HG03354 (cell line): ENCODE measurements around the gene DCDC2C.

Experiments used
- ATAC-seq: cut with Tn5 transposase; IDR thresholded peaks from one replicate; pipeline ENCODE4 v1.9.1; 2021; ENCODE audit warnings: mild to moderate bottlenecking; ENCODE audit not compliant: unreplicated experiment, poor library complexity, severe bottlenecking

The DCDC2C gene

GRCh38 chr2:3706892-3707291 is 3.5 kb downstream of the DCDC2C start:
- no peak for ATAC-seq

DNA sequence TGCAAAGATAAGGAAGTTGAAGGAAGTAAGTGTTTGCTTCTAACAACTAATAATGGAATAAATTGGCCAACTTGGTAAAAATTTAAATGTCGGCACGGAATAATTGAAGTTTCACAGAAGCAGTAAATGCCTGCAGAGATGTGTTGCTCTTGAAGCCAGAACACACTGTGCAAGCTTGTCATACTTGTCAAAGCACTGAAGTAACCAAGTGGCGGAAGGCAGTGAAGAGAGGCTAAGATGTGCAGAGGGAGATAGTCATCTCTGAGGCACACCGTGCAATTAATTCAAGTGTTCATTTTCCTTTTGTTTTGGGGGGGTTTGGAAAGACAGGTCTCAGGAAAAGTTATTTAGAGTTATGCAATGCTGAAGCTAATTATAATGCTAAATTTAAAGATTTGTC is 5.2 kb downstream of the DCDC2C start:
- ATAC-seq: no peak

GRCh38 chr2:3709225-3709624 is 5.8 kb downstream of the DCDC2C start:
- ATAC-seq: no peak

DNA sequence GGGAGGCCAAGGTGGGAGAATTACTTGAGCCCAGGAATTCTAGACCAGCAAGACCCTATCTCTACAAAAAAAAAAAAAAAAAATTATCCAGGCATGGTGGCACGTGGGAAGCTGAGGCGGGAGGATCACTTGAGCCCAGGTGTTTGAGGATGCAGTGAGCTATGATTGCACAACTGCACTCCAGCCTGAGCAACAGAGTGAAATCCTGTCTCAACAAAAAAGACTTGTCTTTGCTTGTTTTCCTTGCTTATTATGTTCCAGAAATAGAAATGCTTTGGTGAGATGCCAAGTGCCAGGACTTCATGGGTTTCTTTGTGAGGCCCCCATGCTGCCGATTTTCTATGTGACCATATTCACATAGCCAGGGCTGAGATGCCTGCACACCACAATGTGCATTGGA is 9.0 kb downstream of the DCDC2C start:
- ATAC-seq: no peak

DNA sequence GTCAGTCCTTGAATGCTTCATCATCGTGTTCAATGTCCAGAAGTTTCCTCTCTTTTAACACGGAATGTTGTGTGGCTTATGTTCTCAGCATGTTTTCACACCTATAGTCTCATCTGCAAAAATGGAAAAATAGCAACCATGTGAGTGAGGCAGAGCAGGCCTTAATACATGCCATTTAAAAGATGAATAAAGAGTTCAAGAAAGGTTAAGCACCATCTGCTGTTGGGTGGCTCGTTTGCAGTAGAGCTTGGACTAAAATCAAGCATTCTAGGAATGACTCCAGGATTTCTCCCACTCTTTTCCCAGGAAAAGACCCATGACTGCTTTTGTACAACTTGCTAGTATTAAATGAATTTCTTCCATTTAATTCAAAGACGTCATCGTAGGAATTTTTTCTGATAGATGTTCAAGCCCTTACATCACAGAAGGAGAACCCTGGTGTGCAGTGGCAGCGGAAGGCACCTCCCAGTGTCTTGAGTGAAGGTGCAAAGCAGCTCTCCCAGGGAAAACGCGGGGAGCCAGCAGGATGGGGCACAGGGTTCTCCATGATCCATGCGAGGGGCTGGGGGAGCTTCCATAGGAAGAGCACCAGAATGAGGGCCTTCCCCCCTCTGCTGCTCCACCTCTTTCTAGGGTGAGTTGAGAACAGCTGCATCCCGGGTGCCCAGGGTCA is 9.6 kb downstream of the DCDC2C start:
- no peak for ATAC-seq

GRCh38 chr2:3718679-3719078 is 15.3 kb downstream of the DCDC2C start:
- no peak for ATAC-seq

- ATAC-seq: no peak
Measured at GRCh38 chr2:3725002-3725401, 21.6 kb downstream of the DCDC2C start.

GRCh38 chr2:3725458-3726250 is 22.3 kb downstream of the DCDC2C start:
- ATAC-seq: no peak

GRCh38 chr2:3726511-3726910 is 23.1 kb downstream of the DCDC2C start:
- no peak for ATAC-seq

DNA sequence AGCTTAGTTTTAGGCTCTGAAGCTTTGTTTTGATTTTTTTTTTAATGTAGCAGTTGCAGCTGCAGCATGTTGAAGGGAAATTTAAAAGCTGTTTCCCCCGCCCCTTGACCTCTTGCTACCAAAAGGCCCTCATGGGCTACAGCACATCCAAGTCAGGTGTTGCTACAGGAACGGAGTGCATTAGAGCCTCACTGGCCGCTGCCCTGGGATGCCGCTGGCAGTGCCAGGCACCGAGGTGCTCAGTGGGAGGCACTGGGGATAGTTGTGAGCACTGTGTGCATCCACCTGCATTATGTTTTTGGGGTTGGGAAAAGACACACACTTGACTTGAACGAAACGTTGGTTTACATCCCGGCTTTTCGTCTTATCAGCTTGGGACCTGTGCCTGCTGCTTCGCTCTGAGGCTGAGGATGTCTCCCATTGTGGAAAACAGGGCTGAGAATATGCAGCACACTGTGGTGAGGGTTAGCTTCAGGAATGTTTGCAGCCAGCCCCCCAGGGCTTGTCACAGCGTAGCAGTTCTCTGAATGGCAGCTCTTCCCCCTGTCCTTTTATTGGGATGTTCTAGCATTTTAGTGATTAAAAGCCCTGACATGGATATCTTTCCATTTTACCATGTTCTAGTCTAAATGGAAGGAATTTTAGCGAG is 24.1 kb downstream of the DCDC2C start:
- no peak for ATAC-seq

DNA sequence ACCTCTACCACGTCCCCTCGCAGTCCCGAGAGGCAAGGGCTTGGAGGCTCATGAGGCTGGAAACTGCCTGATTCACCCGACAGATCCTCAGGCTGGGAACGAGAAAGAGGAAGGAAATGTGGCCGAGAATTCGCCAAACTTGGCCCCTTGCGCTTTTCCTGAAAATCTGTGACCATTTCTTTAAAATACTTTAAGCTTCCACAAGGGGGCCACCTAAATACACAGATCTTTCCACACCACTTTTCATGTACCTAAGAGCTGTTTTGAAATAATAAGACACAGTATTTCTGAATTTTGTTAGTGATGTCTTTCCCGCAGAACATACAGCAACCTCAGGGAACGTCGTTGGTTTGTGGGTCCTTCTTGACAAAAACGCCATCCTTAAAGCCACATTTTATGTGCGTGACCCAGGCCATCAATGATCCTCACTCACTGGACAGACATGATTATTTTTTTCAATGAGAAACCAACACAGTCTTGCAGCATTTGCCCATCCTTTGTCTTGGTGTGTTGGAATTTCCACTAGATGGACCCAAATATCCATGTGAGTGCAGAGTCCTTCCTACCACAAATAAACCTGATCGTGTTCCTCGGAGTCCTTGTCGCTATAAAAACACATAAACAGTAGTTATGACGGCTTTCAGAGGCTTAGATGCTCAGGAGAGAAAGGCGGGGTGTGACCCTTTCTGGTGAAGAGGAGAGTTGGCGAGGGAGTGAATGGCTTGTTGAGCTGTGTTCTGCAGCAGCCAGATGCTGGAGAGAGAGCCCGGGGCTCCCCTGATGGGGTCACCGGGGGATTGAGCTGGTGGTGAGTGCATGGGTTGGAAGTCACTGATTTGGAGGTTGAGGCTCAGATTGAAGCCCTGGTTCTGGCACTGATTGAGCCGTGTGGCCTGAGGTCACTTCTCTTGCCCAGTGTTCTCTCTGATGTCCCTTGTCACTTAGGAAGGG is 25.0 kb downstream of the DCDC2C start:
- ATAC-seq: no peak

DNA sequence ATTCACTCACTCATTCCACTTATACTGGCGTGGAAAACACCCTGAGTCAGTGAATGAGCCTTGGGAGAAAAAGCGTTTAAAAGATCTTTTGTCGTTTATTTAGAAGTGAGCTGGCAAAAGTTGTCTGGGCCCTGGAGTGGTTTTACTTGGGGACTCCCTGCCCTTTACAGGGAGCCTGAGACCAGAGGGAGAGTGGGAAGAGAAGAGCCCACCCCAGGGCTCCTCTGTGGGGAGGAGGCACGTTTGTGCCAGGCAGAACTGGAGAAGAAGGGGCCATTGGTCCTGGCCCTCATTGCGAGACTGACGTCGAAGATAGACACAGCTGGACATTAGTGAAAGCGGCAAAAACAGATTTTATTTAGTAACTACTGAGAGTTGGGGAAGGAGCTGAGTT is 25.7 kb downstream of the DCDC2C start:
- ATAC-seq: no peak

GRCh38 chr2:3729786-3730185 is 26.4 kb downstream of the DCDC2C start:
- ATAC-seq: no peak

DNA sequence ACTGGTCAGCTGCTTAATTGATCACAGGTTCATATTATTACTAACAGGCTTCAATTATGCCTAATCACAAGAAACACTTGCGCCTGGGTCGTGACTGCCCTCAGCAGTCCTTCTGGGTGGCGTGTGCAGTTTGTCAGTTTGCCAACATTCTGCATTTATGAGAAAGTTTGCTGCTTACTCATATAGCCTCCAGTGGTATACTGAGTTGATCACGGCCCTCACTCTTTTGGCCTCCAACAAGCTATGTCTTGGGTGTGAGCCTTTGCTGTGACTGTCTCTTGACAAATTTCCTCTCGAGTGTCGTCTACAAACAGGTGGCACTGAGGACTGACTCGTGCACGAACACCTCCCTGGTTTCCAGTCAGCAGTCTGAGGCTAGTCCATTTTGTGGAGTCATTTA is 27.3 kb downstream of the DCDC2C start:
- no peak for ATAC-seq

- no peak for ATAC-seq
Measured at GRCh38 chr2:3731829-3732228, 28.5 kb downstream of the DCDC2C start.

DNA sequence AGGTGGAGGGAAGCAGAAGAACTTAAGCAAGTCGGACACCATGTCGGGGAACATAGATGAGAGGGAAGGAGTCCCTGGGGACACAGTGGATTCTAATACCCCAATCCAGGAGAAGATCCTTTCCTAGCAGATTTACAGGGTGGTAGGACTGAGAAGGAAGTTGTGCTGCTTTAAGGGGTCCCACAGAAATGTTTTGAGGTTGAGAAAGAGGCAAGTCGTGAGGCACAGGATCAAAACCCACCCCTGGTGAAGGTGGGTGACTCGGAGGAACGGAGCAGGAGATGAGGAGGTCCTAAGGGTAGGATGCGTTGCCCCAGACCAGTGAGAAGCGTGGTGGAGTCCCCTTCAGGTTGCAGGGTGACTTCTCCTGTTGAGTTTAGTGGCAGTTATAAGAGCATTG is 32.7 kb downstream of the DCDC2C start:
- ATAC-seq: no peak

DNA sequence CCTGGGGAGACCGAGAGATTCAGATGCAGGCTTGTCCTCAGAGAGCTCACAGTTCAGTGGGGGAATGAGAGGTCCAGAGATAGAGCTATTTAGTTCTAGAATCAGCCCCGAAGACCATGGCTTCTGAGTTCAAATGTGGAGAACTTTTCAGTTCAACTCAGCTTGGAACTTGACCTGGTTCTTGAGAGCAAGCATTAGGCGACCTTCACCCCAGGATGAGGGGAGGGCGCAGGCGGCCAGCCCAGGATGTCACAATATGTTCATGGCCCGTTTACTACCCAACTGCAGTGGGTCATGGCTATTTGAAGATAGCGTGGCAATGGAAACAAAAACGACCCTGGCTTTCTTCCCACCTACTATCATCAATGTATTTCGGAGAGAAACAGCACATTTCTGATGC is 33.8 kb downstream of the DCDC2C start:
- ATAC-seq: no peak

- no peak for ATAC-seq
Measured at GRCh38 chr2:3738454-3738853, 35.1 kb downstream of the DCDC2C start.

DNA sequence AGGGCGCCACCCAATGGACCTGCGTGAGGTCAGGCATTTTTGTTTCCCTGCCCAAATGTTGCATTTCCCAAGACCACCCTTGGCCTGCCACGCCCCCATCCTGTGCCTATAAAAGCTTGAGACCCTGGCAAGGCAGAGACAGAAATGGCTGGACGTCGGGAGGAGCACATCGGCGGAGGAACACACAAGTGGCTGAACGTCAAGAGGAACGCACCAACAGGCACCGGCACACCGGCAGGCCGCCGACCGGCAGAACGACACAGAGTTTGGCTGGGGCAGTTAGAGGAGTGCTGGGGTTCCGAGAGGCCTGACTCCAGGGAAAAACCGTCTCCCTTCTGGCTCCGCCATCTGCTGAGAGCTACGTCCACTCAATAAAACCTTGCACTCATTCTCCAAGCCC is 35.9 kb downstream of the DCDC2C start:
- no peak for ATAC-seq

DNA sequence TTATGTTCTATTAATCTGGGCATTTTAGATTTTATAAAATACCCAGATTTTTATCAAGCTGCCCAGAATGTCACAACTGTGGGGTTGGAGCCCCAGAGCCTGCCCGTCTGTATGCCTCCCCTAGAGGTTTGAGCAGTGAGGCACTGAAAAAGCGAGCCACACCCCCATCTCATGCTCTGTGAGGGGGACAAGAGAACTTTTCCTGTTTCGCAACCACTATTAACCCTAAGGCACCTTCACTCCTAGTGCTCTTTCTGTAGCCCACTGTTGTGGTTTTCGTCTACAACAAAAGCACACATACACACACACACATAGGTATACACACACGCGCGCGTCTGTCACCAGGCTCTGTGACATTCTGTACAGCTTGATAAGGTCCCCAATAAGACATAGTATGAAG is 38.0 kb downstream of the DCDC2C start:
- no peak for ATAC-seq
